H1 (cell line): ENCODE results near the gene GNG11. TPM values are rescaled to one million over a fixed set of nuclear protein-coding genes. Genes with fewer than 3 reads are reported as not detected.

Experiments
- CTCF ChIA-PET: fragments of 300-600 bp; sonication (Branson Sonifier 250); formaldehyde crosslinking; loops from one replicate; lab custom pipeline; 2021; ENCODE audit not compliant: partially characterized antibody; lab: Charles Lee
- POLR2A ChIA-PET: fragments of 300-600 bp; sonication (Branson Sonifier 250); formaldehyde crosslinking; loops from one replicate; lab custom pipeline; 2021; ENCODE audit warnings: inconsistent platforms; ENCODE audit not compliant: partially characterized antibody; lab: Charles Lee
- DNase-seq, 2 experiments: peaks; one replicate each; pipeline versions ENCODE4 v3.0.0 to v3.0.0-alpha.2; 2010 to 2022; ENCODE audit warnings: low spot score in 2 of 2, low read depth in 1 of 2, mixed read lengths in 1 of 2
- FAIRE-seq: peaks from 2 replicates; lab custom pipeline; 2011; peaks lifted over from hg19 to GRCh38; lab: Jason Lieb, UNC
- H2AFZ ChIP-seq: 2 replicates; pipeline ENCODE4 v1.8.1; 2012; ENCODE audit warnings: low read length, inconsistent platforms
- H2AK5ac ChIP-seq: 2 replicates; pipeline ENCODE4 v1.6.1; 2013; ENCODE audit warnings: low read depth, low read length
- H2BK120ac ChIP-seq: replicated peaks from 2 replicates; pipeline ENCODE3; 2013; ENCODE audit warnings: low read depth, low read length, inconsistent platforms
- H2BK12ac ChIP-seq: 2 replicates; pipeline ENCODE4 v1.6.1; 2013; ENCODE audit warnings: low read depth, low read length
- H2BK15ac ChIP-seq: 2 replicates; pipeline ENCODE4 v1.6.1; 2013; ENCODE audit warnings: low read length
- H2BK20ac ChIP-seq: 2 replicates; pipeline ENCODE4 v1.6.1; 2013; ENCODE audit warnings: low read length
- H2BK5ac ChIP-seq: 2 replicates; pipeline ENCODE4 v1.6.1; 2013; ENCODE audit warnings: low read depth, low read length
- H3K14ac ChIP-seq: 2 replicates; pipeline ENCODE4 v1.6.1; 2013; ENCODE audit warnings: inconsistent platforms; ENCODE audit not compliant: insufficient read length
- H3K18ac ChIP-seq: 2 replicates; pipeline ENCODE4 v1.6.1; 2013; ENCODE audit warnings: low read length; ENCODE audit errors: extremely low read depth
- H3K23ac ChIP-seq: 2 replicates; pipeline ENCODE4 v1.6.1; 2013; ENCODE audit warnings: inconsistent platforms; ENCODE audit not compliant: insufficient read length
- H3K23me2 ChIP-seq: 2 replicates; pipeline ENCODE4 v1.6.1; 2013; ENCODE audit warnings: low read depth, low read length
- H3K27ac ChIP-seq: 2 replicates; pipeline ENCODE4 v1.6.1; 2011; ENCODE audit warnings: low read depth, low read length, inconsistent platforms
- H3K27me3 ChIP-seq, 4 experiments: replicated peaks in 1 of 4; 1 replicate in 1 of 4; 2 replicates in 3 of 4; pipeline versions ENCODE4 v1.6.1 to v1.8.1; 2011 to 2013; ENCODE audit warnings: low read length in 3 of 4, mild to moderate bottlenecking in 3 of 4, inconsistent platforms in 2 of 4, mixed read lengths in 2 of 4, moderate library complexity in 1 of 4; ENCODE audit not compliant: control insufficient read depth in 3 of 4, insufficient read depth in 3 of 4; ENCODE audit errors: extremely low read depth in 1 of 4
- H3K36me3 ChIP-seq, 4 experiments: 2 replicates each; pipeline versions ENCODE4 v1.6.1 to v1.8.1; 2011 to 2013; ENCODE audit warnings: mild to moderate bottlenecking in 4 of 4, low read length in 3 of 4, moderate library complexity in 2 of 4, control low read depth in 1 of 4, inconsistent platforms in 1 of 4; ENCODE audit not compliant: insufficient read depth in 4 of 4, control insufficient read depth in 2 of 4
- H3K4ac ChIP-seq: replicated peaks from 2 replicates; pipeline ENCODE3; 2013; ENCODE audit warnings: low read length, low read depth, mixed read lengths, inconsistent platforms; ENCODE audit not compliant: insufficient read length
- H3K4me1 ChIP-seq, 4 experiments: replicated peaks in 1 of 4; 1 replicate in 1 of 4; 2 replicates in 3 of 4; pipeline versions ENCODE4 v1.6.1 to v1.8.1; 2011 to 2013; ENCODE audit warnings: low read length in 3 of 4, inconsistent platforms in 2 of 4, mixed read lengths in 1 of 4; ENCODE audit not compliant: insufficient read depth in 4 of 4, control insufficient read depth in 3 of 4
- H3K4me2 ChIP-seq, 2 experiments: 2 replicates each; pipeline versions ENCODE4 v1.6.1 to v1.8.1; 2011 to 2013; ENCODE audit warnings: low read depth in 2 of 2, low read length in 2 of 2, control low read depth in 1 of 2, inconsistent platforms in 1 of 2, mild to moderate bottlenecking in 1 of 2; ENCODE audit not compliant: insufficient read depth in 1 of 2
- H3K4me3 ChIP-seq, 4 experiments: fragments of 200-600, 300-600 bp in 1 of 4; sonication (generic), shearing (Covaris generic), sonication (Bioruptor Twin) in 1 of 4; 2 replicates each; pipeline versions ENCODE4 v1.5.1 to v1.8.1; 2011 to 2016; ENCODE audit warnings: low read length in 4 of 4, low read depth in 3 of 4, control low read depth in 2 of 4, inconsistent platforms in 2 of 4, mild to moderate bottlenecking in 2 of 4, mixed read lengths in 1 of 4, moderate library complexity in 1 of 4; ENCODE audit not compliant: insufficient read depth in 2 of 4; ENCODE audit errors: extremely low read depth in 1 of 4
- H3K56ac ChIP-seq: replicated peaks from 2 replicates; pipeline ENCODE3; 2013; ENCODE audit warnings: low read depth, mild to moderate bottlenecking, mixed read lengths, low read length, inconsistent platforms; ENCODE audit not compliant: insufficient read length
- H3K79me1 ChIP-seq: 2 replicates; pipeline ENCODE4 v1.6.1; 2013; ENCODE audit warnings: low read depth, low read length, control low read depth
- H3K79me2 ChIP-seq, 2 experiments: 2 replicates each; pipeline versions ENCODE4 v1.6.1 to v1.8.1; 2012 to 2013; ENCODE audit warnings: low read length in 2 of 2, mild to moderate bottlenecking in 2 of 2, inconsistent platforms in 1 of 2; ENCODE audit not compliant: insufficient read depth in 2 of 2, control insufficient read depth in 1 of 2
- H3K9ac ChIP-seq, 4 experiments: replicated peaks in 1 of 4; 1 replicate in 1 of 4; 2 replicates in 3 of 4; pipeline versions ENCODE4 v1.6.1 to v1.8.1; 2011 to 2013; ENCODE audit warnings: low read depth in 3 of 4, low read length in 3 of 4, control low read depth in 2 of 4, mild to moderate bottlenecking in 2 of 4, moderate library complexity in 2 of 4, inconsistent platforms in 1 of 4; ENCODE audit errors: extremely low read depth in 1 of 4
- H3K9me3 ChIP-seq, 2 experiments: 2 replicates each; pipeline versions ENCODE4 v1.6.1 to v1.8.1; 2012 to 2013; ENCODE audit warnings: mild to moderate bottlenecking in 2 of 2, moderate library complexity in 2 of 2, control low read depth in 1 of 2, inconsistent platforms in 1 of 2, low read depth in 1 of 2, low read length in 1 of 2, mixed read lengths in 1 of 2; ENCODE audit not compliant: insufficient read depth in 2 of 2
- H4K20me1 ChIP-seq, 2 experiments: replicated peaks in 1 of 2; 2 replicates each; pipeline versions ENCODE3 to v1.8.1; 2011 to 2013; ENCODE audit warnings: inconsistent platforms in 2 of 2, low read length in 2 of 2, mild to moderate bottlenecking in 1 of 2; ENCODE audit not compliant: insufficient read depth in 2 of 2, control insufficient read depth in 1 of 2
- H4K5ac ChIP-seq: 2 replicates; pipeline ENCODE4 v1.6.1; 2013; ENCODE audit warnings: low read length, low read depth, mixed read lengths, inconsistent platforms; ENCODE audit not compliant: insufficient read length
- H4K8ac ChIP-seq: 2 replicates; pipeline ENCODE4 v1.8.0; 2013; ENCODE audit warnings: mild to moderate bottlenecking, moderate library complexity, low read length, inconsistent platforms; ENCODE audit not compliant: insufficient read depth; ENCODE audit errors: extremely low read depth
- H4K91ac ChIP-seq: replicated peaks from 2 replicates; pipeline ENCODE3; 2013; ENCODE audit warnings: low read length, mixed read lengths, inconsistent platforms; ENCODE audit not compliant: insufficient read length
- ATF3 ChIP-seq: IDR thresholded peaks from 2 replicates; pipeline ENCODE4 v1.6.1; 2011; ENCODE audit warnings: low read depth, mild to moderate bottlenecking, low read length; ENCODE audit not compliant: insufficient read depth
- BACH1 ChIP-seq: IDR thresholded peaks from 2 replicates; pipeline ENCODE4 v1.6.1; 2012; ENCODE audit warnings: low read length, improper control_type of control experiment
- EGR1 ChIP-seq: IDR thresholded peaks from 2 replicates; pipeline ENCODE4 v1.6.1; 2011; ENCODE audit warnings: low read depth, low read length, borderline replicate concordance
- HDAC2 ChIP-seq, 2 experiments: fragments of 300-600 bp in 1 of 2; sonication (generic) in 1 of 2; IDR thresholded peaks; 2 replicates each; pipeline ENCODE4 v1.6.1; 2011 to 2012; ENCODE audit warnings: low read depth in 2 of 2, low read length in 2 of 2, mild to moderate bottlenecking in 2 of 2, moderate library complexity in 2 of 2, borderline replicate concordance in 1 of 2, inconsistent platforms in 1 of 2
- JUN ChIP-seq: IDR thresholded peaks from 2 replicates; pipeline ENCODE4 v1.6.1; 2011; ENCODE audit warnings: low read depth, mild to moderate bottlenecking, improper control_type of control experiment, low read length
- RBBP5 ChIP-seq: IDR thresholded peaks from 2 replicates; pipeline ENCODE4 v1.7.1; 2012; ENCODE audit warnings: low read depth, mild to moderate bottlenecking, inconsistent platforms, low read length, moderate library complexity, borderline replicate concordance
- RFX5 ChIP-seq: IDR thresholded peaks from 2 replicates; pipeline ENCODE4 v1.6.1; 2011; ENCODE audit warnings: low read depth, low read length, improper control_type of control experiment, borderline replicate concordance
- RNF2 ChIP-seq: fragments of 200-900, 300-1000 bp; sonication (generic); IDR thresholded peaks from 2 replicates; pipeline ENCODE4 v1.7.1; 2016; ENCODE audit warnings: borderline replicate concordance, low read depth, mild to moderate bottlenecking, antibody characterized with exemption, low read length; ENCODE audit not compliant: poor library complexity, severe bottlenecking; ENCODE audit errors: missing control alignments
- SAP30 ChIP-seq: fragments of 300-600 bp; sonication (generic); IDR thresholded peaks from 2 replicates; pipeline ENCODE4 v1.7.1; 2012; ENCODE audit warnings: low read length, moderate library complexity, mild to moderate bottlenecking, inconsistent platforms; ENCODE audit not compliant: insufficient read depth, insufficient replicate concordance
- SIX5 ChIP-seq: IDR thresholded peaks from 2 replicates; pipeline ENCODE4 v1.6.1; 2011; ENCODE audit warnings: mild to moderate bottlenecking, low read depth, low read length
- TAF1 ChIP-seq: IDR thresholded peaks from 2 replicates; pipeline ENCODE4 v1.6.1; 2011; ENCODE audit warnings: mild to moderate bottlenecking, low read depth, low read length
- YY1 ChIP-seq: IDR thresholded peaks from 2 replicates; pipeline ENCODE4 v1.6.1; 2011; ENCODE audit warnings: low read depth, mild to moderate bottlenecking, low read length
- ZNF274 ChIP-seq: IDR thresholded peaks from 2 replicates; pipeline ENCODE4 v1.7.0; 2012; ENCODE audit warnings: low read length, borderline replicate concordance; ENCODE audit errors: extremely low read depth
- WGBS, 2 experiments: shearing (Covaris generic) in 1 of 2; methylation state at CpG; one replicate each; pipeline versions ENCODE4 v1.1.6 to v1.1.7; 2013 to 2015; ENCODE audit warnings: low lambda C conversion rate in 2 of 2, mixed read lengths in 2 of 2, inconsistent platforms in 1 of 2, low coverage in 1 of 2, missing lambda C conversion rate in 1 of 2; ENCODE audit not compliant: insufficient replicate concordance in 2 of 2, insufficient coverage in 1 of 2, insufficient read length in 1 of 2; ENCODE audit errors: extremely low coverage in 1 of 2, missing lambda C conversion rate in 1 of 2; 5-methylcytosine and 5-hydroxymethylcytosine counted together
- polyA plus RNA-seq, 7 experiments: library from polyadenylated mRNA; depleted of rRNA in 3 of 7; stranded (reverse) in 5 of 7; unstranded in 2 of 7; fragments of >200 nt in 5 of 7; fragments of 200-250 nt in 2 of 7; gene quantifications; 1 replicate in 5 of 7; 2 replicates in 1 of 7; 4 replicates in 1 of 7; pipeline versions ENCODE4 v1.2.1 to v1.2.3, GENCODE V29; 2011 to 2013; ENCODE audit warnings: missing spikeins in 2 of 7, mixed read lengths in 2 of 7
- total RNA-seq: library from RNA; stranded (reverse); fragmentation: NEBNext Ultra II Directional; extraction: Animal tissue kit (Norgen Biotek cat#: 25700); gene quantifications from 2 replicates; pipeline ENCODE4 v1.2.1, GENCODE V29; 2021

Gene GNG11
- total and polyA plus RNA-seq, 2 of the 8 experiments (the other 6 are each of a cell fraction or from before 2014, with no cell fraction given): 0.38 to 1.3 TPM

GRCh38 chr7:93921186-93921585 is 349 bp upstream of the GNG11 start:
- H3K79me2 ChIP-seq: no peaks in the 10 kb centered on the region
- POLR2A ChIA-PET: interaction anchor here (1.3 kb wide), 1 partner anchor 31 kb away, joined by 4 read pairs; the partner anchor contains the start of gene TFPI2
- no peak overlapping the region for H3K23ac ChIP-seq
- H2BK12ac ChIP-seq: no peak overlapping the region
- peak overlapping the region; percentile 84 to 87 for H3K4me2 ChIP-seq
- peak overlapping the region; percentile 61 to 72 (median 63); a peak in 6 of 8 replicates for H3K4me3 ChIP-seq
- H2BK5ac ChIP-seq: no peak overlapping the region
- peaks cover 6% of the 10 kb centered on the region; the same call in 1 of the 2 replicates for H3K23me2 ChIP-seq
- H3K9ac ChIP-seq: no peak overlapping the region
- FAIRE-seq (no peak), DNase-seq (no peak)
- H2BK20ac ChIP-seq: no peak overlapping the region
- CTCF ChIA-PET: interaction anchor here (0.6 to 3.3 kb wide), 9 partner anchors 11 to 299 kb away, joined by 3 to 21 read pairs (median 6); no protein-coding TSS in a partner anchor
- H3K27me3 ChIP-seq: no peaks in the 10 kb centered on the region
- no peaks in the 10 kb centered on the region for H3K9me3 ChIP-seq
- 86% methylated on average over 8 of the region's 8 CpGs; no CpG with 5 or more reads in 1 of the 2 experiments for WGBS, 2 experiments
- no peak overlapping the region for H3K27ac ChIP-seq
- no peak overlapping the region for H3K18ac ChIP-seq
- no peak overlapping the region for H3K56ac ChIP-seq
- H4K91ac ChIP-seq: no peak overlapping the region
- no peak overlapping the region for H2AK5ac ChIP-seq
- no peak overlapping the region for H3K4ac ChIP-seq
- no peaks in the 10 kb centered on the region for H3K36me3 ChIP-seq
- no peaks in the 10 kb centered on the region for H3K79me1 ChIP-seq
- no peak overlapping the region for H2BK120ac ChIP-seq
- no peaks in the 10 kb centered on the region for H4K20me1 ChIP-seq
- no peak overlapping the region for H4K8ac ChIP-seq
- H4K5ac ChIP-seq: no peak overlapping the region
- H3K4me1 ChIP-seq: peaks cover 0 to 7% (median 2%) of the 10 kb centered on the region in 4 experiments; a peak in 2 of 7 replicates
- H3K14ac ChIP-seq: no peak overlapping the region
- no peak overlapping the region for H2BK15ac ChIP-seq
- no peak overlapping the region for H2AFZ ChIP-seq
- TF ChIP-seq YY1: no peak
- TF ChIP-seq ATF3: no peak
- TF ChIP-seq RFX5: no peak
- TF ChIP-seq ZNF274: no peak
- TF ChIP-seq HDAC2 (IDR thresholded peaks at IDR 0.05; ENCODE audit: borderline replicate concordance in 1 of 2, low read depth in 2 of 2, low read length in 2 of 2): no peak
- TF ChIP-seq EGR1: no peak
- TF ChIP-seq TAF1: no peak
- TF ChIP-seq SIX5: no peak
- TF ChIP-seq BACH1: no peak
- no peak for TF ChIP-seq RNF2
- TF ChIP-seq JUN: no peak
- no peak for TF ChIP-seq RBBP5
- no peak for TF ChIP-seq SAP30
